ENCODE measurements around the gene ANGPTL2. TPM values are rescaled to one million over a fixed set of nuclear protein-coding genes. Genes with fewer than 3 reads are reported as not detected.

ANGPTL2 gene
- polyA plus RNA-seq, 1 of the 3 experiments (the other 2 are of a cell fraction): 12.3 TPM

- Histone ChIP-seq H3K4me1 (ENCODE audit: control insufficient read depth in 1 of 2, insufficient read depth in 2 of 2, low read depth in 1 of 2, low read length in 1 of 2) (no peaks in the 10 kb centered on the region; a peak in 1 of 4 replicates), H3K27me3 (ENCODE audit: insufficient read depth) (no peaks in the 10 kb centered on the region), H3K27ac (ENCODE audit: low read depth in 2 of 2, low read length in 1 of 2) (no peak overlapping the region), H3K9ac (no peak overlapping the region), H2AFZ (ENCODE audit: low read depth) (no peak overlapping the region), H3F3A (replicated peaks; ENCODE audit: insufficient read depth) (no peaks in the 10 kb centered on the region), H4K20me1 (ENCODE audit: insufficient read depth) (no peaks in the 10 kb centered on the region), H3K4me2 (no peak overlapping the region), H3K79me2 (ENCODE audit: insufficient read depth) (no peaks in the 10 kb centered on the region), H3K4me3 (ENCODE audit: low read depth in 2 of 2, low read length in 1 of 2) (no peak overlapping the region), H3K9me2 (no peaks in the 10 kb centered on the region), H3K9me3 (no peaks in the 10 kb centered on the region), H3K36me3 (replicated peaks in 1 of 2; ENCODE audit: control insufficient read depth in 1 of 2, insufficient read depth in 2 of 2, low read length in 1 of 2) (no peaks in the 10 kb centered on the region)
- TF ChIP-seq MAX (IDR thresholded peaks at IDR 0.05; ENCODE audit: low read depth) (no peak), GATA2 (CRISPR knock-in tag; IDR thresholded peaks at IDR 0.05) (no peak), YY1 (IDR thresholded peaks at IDR 0.05; ENCODE audit: low read depth) (no peak), EP300 (IDR thresholded peaks at IDR 0.05; ENCODE audit: borderline replicate concordance in 1 of 2, low read depth in 1 of 2, low read length in 1 of 2) (no peak), SMC3 (IDR thresholded peaks at IDR 0.05; ENCODE audit: low read depth, low read length) (no peak), NRF1 (IDR thresholded peaks at IDR 0.05; ENCODE audit: low read depth, low read length) (no peak), RXRA (IDR thresholded peaks at IDR 0.05; ENCODE audit: borderline replicate concordance, low read depth) (no peak), TEAD4 (IDR thresholded peaks at IDR 0.05; ENCODE audit: borderline replicate concordance, insufficient read depth) (no peak), RAD21 (IDR thresholded peaks at IDR 0.05; ENCODE audit: low read length) (no peak), PBX3 (IDR thresholded peaks at IDR 0.05) (no peak), TCF12 (IDR thresholded peaks at IDR 0.05) (no peak), CHD2 (IDR thresholded peaks at IDR 0.05; ENCODE audit: low read length, partially characterized antibody) (no peak)
- ChIA-PET CTCF (no interaction called here), POLR2A (no interaction called here)
- DNase-seq: no peak
- 73% methylated on average over 2 of the region's 2 CpGs for WGBS (ENCODE audit: low lambda C conversion rate)
Observed at GRCh38 chr9:127142931-127143464, 20.6 kb upstream of the ANGPTL2 start.

- Histone ChIP-seq H3K4me3 (ENCODE audit: low read depth in 2 of 2, low read length in 1 of 2) (no peak overlapping the region), H3K4me2 (no peak overlapping the region), H3K4me1 (ENCODE audit: control insufficient read depth in 1 of 2, insufficient read depth in 2 of 2, low read depth in 1 of 2, low read length in 1 of 2) (no peaks in the 10 kb centered on the region; a peak in 1 of 4 replicates), H3K27ac (ENCODE audit: low read depth in 2 of 2, low read length in 1 of 2) (no peak overlapping the region), H3K36me3 (replicated peaks in 1 of 2; ENCODE audit: control insufficient read depth in 1 of 2, insufficient read depth in 2 of 2, low read length in 1 of 2) (no peaks in the 10 kb centered on the region), H4K20me1 (ENCODE audit: insufficient read depth) (no peaks in the 10 kb centered on the region), H3K9ac (no peak overlapping the region), H3F3A (replicated peaks; ENCODE audit: insufficient read depth) (no peaks in the 10 kb centered on the region), H3K79me2 (ENCODE audit: insufficient read depth) (no peaks in the 10 kb centered on the region), H3K9me2 (no peaks in the 10 kb centered on the region), H3K9me3 (no peaks in the 10 kb centered on the region), H3K27me3 (ENCODE audit: insufficient read depth) (no peaks in the 10 kb centered on the region), H2AFZ (ENCODE audit: low read depth) (no peak overlapping the region)
- WGBS (ENCODE audit: low lambda C conversion rate): 85% methylated on average over 3 of the region's 3 CpGs
- TF ChIP-seq MAX (IDR thresholded peaks at IDR 0.05; ENCODE audit: low read depth) (no peak), TEAD4 (IDR thresholded peaks at IDR 0.05; ENCODE audit: borderline replicate concordance, insufficient read depth) (no peak), FOXJ3 (CRISPR knock-in tag; IDR thresholded peaks at IDR 0.05) (no peak), YY1 (IDR thresholded peaks at IDR 0.05; ENCODE audit: low read depth) (no peak), FOSL2 (IDR thresholded peaks at IDR 0.05; ENCODE audit: borderline replicate concordance, low read depth) (no peak)
- POLR2A ChIA-PET: interaction anchor here (0.7 kb wide), 1 partner anchor 42 kb away, joined by 5 read pairs; no protein-coding TSS in a partner anchor
- no peak for DNase-seq
- CTCF ChIA-PET: no interaction called here
Observed at GRCh38 chr9:127142291-127142690, 19.9 kb upstream of the ANGPTL2 start.

Measured in SK-N-SH (cell line).